DOHH2 (cell line): Measurements from ENCODE around the gene ZNRF4.

Experiments used
- EZH2phosphoT487 ChIP-seq: fragments of 200-600 bp; sonication (generic); IDR thresholded peaks from 2 replicates; pipeline ENCODE4 v1.6.1; 2017; ENCODE audit warnings: borderline replicate concordance, mild to moderate bottlenecking, antibody characterized with exemption, low read length, moderate library complexity, mixed read lengths
- TF ChIP-seq, protein P1 (sequence below): fragments of 200-600 bp; sonication (generic); IDR thresholded peaks from one replicate; pipeline ENCODE4 v1.5.1; 2014; ENCODE audit warnings: antibody characterized with exemption, mild to moderate bottlenecking, low read depth, low read length; ENCODE audit not compliant: poor library complexity, severe bottlenecking

DNA sequence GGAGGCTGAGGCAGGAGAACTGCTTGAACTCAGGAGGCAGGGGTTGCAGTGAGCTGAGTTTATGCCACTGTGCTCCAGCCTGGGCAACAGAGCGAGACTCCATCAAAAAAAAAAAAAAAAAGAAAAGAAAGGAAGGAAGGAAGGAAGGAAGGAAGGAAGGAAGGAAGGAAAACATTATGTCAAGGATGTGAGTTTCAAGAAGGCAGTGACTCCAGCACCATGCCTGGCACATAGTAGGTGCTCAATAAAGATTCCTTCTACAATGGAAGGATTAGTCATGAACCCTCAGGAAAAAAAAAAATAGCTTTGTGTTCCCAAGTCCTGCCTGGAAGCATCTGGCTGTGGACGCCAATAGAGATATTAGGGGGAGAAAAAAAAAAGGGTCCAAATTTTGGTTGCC, 10.1 kb upstream of the ZNRF4 start:
- TF ChIP-seq, protein P1, sequence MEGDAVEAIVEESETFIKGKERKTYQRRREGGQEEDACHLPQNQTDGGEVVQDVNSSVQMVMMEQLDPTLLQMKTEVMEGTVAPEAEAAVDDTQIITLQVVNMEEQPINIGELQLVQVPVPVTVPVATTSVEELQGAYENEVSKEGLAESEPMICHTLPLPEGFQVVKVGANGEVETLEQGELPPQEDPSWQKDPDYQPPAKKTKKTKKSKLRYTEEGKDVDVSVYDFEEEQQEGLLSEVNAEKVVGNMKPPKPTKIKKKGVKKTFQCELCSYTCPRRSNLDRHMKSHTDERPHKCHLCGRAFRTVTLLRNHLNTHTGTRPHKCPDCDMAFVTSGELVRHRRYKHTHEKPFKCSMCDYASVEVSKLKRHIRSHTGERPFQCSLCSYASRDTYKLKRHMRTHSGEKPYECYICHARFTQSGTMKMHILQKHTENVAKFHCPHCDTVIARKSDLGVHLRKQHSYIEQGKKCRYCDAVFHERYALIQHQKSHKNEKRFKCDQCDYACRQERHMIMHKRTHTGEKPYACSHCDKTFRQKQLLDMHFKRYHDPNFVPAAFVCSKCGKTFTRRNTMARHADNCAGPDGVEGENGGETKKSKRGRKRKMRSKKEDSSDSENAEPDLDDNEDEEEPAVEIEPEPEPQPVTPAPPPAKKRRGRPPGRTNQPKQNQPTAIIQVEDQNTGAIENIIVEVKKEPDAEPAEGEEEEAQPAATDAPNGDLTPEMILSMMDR: no peak
- no peak for TF ChIP-seq EZH2phosphoT487
